Suppressor macrophage (primary cell): ENCODE data around the gene YIF1A.

Experiments
- DNase-seq, 4 experiments: peaks; one replicate each; pipeline ENCODE4 v3.0.0-alpha.2; 2020 to 2022
- total RNA-seq, 17 experiments: gene quantifications; one replicate each; lab custom pipeline; 2026; ENCODE audit warnings: mixed read lengths in 6 of 17, inconsistent platforms in 3 of 17; lab: John Stamatoyannopoulos, UW

Gene YIF1A
- 19.0 to 49.8 (median 32.4) reads per million in 17 experiments for total RNA-seq

GRCh38 chr11:66288671-66289547 lies at the start of gene YIF1A:
Gene YIF1A, minus strand, starts transcription at chr11:66289143. Its CDS starts 158 bp downstream, at chr11:66288985.
- DNase-seq = peak; percentile 98 to 100 (median 99)

- DNase-seq = no peak
These were observed 48.4 kb upstream of the YIF1A start for GRCh38 chr11:66337103-66337899.

GRCh38 chr11:66336234-66337102 lies 47.5 kb upstream of the YIF1A start, which contains the start of gene RIN1:
Gene RIN1, minus strand, starts transcription at chr11:66336434. Its CDS starts 32 bp downstream, at chr11:66336402.
- DNase-seq = peak; percentile 80 to 87 (median 84)

- peak; percentile 14 to 58 (median 40) for DNase-seq
These were observed 46.7 kb upstream of the YIF1A start for GRCh38 chr11:66335531-66336233.

GRCh38 chr11:66334605-66335442 lies 45.9 kb upstream of the YIF1A start:
- DNase-seq = peak; percentile 56 to 76 (median 68)

- peak in 1 of 4 experiments; percentile 1 for DNase-seq
These were observed 45.1 kb upstream of the YIF1A start for GRCh38 chr11:66333896-66334604.

GRCh38 chr11:66333220-66333877 lies 44.4 kb upstream of the YIF1A start:
- DNase-seq = no peak

GRCh38 chr11:66332371-66333219 lies 43.7 kb upstream of the YIF1A start:
- DNase-seq = no peak

GRCh38 chr11:66331542-66332370 lies 42.8 kb upstream of the YIF1A start:
- DNase-seq = no peak

- no peak for DNase-seq
These were observed 42.0 kb upstream of the YIF1A start for GRCh38 chr11:66330931-66331330.

GRCh38 chr11:66329165-66329673 lies 40.3 kb upstream of the YIF1A start:
- no peak for DNase-seq

GRCh38 chr11:66328302-66329144 lies 39.6 kb upstream of the YIF1A start:
- peak; percentile 85 to 89 (median 86) for DNase-seq

- DNase-seq = no peak
These were observed 39.0 kb upstream of the YIF1A start for GRCh38 chr11:66328031-66328301.

- DNase-seq = no peak
These were observed 38.5 kb upstream of the YIF1A start for GRCh38 chr11:66327171-66328030.
